ENCODE measurements around the gene CPD.

DNA sequence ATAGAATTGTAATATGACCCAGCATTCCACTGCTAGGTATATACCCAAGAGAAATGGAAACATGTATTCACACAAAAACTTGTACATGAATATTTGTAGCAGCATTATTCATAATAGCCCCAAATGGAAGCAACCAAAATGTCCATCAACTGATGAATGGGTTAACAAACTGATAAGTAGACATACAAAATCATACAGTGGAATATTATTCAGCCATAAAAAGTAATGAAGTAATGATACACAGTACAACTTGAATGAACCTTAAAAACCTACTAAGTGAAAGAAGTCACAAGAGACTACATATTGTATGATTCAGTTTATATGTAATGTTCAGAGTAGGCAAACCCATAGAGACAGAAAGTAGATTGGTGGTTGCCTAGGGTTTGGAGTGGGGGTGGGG, 58.0 kb downstream of the CPD start:
- TF ChIP-seq, protein P1, sequence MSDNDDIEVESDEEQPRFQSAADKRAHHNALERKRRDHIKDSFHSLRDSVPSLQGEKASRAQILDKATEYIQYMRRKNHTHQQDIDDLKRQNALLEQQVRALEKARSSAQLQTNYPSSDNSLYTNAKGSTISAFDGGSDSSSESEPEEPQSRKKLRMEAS (IDR thresholded peaks at IDR 0.05): no peak
- TF ChIP-seq, protein P2, sequence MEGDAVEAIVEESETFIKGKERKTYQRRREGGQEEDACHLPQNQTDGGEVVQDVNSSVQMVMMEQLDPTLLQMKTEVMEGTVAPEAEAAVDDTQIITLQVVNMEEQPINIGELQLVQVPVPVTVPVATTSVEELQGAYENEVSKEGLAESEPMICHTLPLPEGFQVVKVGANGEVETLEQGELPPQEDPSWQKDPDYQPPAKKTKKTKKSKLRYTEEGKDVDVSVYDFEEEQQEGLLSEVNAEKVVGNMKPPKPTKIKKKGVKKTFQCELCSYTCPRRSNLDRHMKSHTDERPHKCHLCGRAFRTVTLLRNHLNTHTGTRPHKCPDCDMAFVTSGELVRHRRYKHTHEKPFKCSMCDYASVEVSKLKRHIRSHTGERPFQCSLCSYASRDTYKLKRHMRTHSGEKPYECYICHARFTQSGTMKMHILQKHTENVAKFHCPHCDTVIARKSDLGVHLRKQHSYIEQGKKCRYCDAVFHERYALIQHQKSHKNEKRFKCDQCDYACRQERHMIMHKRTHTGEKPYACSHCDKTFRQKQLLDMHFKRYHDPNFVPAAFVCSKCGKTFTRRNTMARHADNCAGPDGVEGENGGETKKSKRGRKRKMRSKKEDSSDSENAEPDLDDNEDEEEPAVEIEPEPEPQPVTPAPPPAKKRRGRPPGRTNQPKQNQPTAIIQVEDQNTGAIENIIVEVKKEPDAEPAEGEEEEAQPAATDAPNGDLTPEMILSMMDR (IDR thresholded peaks at IDR 0.05; ENCODE audit: low read depth, low read length, missing input control): no peak
- TF ChIP-seq SP1 (IDR thresholded peaks at IDR 0.05): no peak
- TF ChIP-seq, protein P3, sequence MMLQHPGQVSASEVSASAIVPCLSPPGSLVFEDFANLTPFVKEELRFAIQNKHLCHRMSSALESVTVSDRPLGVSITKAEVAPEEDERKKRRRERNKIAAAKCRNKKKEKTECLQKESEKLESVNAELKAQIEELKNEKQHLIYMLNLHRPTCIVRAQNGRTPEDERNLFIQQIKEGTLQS (IDR thresholded peaks at IDR 0.05): no peak
- TF ChIP-seq TAF1 (conservative IDR thresholded peaks at IDR 0.05): no peak
- TF ChIP-seq HNF4G (IDR thresholded peaks at IDR 0.05): no peak
- TF ChIP-seq, protein P4, sequence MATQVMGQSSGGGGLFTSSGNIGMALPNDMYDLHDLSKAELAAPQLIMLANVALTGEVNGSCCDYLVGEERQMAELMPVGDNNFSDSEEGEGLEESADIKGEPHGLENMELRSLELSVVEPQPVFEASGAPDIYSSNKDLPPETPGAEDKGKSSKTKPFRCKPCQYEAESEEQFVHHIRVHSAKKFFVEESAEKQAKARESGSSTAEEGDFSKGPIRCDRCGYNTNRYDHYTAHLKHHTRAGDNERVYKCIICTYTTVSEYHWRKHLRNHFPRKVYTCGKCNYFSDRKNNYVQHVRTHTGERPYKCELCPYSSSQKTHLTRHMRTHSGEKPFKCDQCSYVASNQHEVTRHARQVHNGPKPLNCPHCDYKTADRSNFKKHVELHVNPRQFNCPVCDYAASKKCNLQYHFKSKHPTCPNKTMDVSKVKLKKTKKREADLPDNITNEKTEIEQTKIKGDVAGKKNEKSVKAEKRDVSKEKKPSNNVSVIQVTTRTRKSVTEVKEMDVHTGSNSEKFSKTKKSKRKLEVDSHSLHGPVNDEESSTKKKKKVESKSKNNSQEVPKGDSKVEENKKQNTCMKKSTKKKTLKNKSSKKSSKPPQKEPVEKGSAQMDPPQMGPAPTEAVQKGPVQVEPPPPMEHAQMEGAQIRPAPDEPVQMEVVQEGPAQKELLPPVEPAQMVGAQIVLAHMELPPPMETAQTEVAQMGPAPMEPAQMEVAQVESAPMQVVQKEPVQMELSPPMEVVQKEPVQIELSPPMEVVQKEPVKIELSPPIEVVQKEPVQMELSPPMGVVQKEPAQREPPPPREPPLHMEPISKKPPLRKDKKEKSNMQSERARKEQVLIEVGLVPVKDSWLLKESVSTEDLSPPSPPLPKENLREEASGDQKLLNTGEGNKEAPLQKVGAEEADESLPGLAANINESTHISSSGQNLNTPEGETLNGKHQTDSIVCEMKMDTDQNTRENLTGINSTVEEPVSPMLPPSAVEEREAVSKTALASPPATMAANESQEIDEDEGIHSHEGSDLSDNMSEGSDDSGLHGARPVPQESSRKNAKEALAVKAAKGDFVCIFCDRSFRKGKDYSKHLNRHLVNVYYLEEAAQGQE (IDR thresholded peaks at IDR 0.05): no peak
- TF ChIP-seq RXRA (IDR thresholded peaks at IDR 0.05): no peak
- TF ChIP-seq, protein P5, sequence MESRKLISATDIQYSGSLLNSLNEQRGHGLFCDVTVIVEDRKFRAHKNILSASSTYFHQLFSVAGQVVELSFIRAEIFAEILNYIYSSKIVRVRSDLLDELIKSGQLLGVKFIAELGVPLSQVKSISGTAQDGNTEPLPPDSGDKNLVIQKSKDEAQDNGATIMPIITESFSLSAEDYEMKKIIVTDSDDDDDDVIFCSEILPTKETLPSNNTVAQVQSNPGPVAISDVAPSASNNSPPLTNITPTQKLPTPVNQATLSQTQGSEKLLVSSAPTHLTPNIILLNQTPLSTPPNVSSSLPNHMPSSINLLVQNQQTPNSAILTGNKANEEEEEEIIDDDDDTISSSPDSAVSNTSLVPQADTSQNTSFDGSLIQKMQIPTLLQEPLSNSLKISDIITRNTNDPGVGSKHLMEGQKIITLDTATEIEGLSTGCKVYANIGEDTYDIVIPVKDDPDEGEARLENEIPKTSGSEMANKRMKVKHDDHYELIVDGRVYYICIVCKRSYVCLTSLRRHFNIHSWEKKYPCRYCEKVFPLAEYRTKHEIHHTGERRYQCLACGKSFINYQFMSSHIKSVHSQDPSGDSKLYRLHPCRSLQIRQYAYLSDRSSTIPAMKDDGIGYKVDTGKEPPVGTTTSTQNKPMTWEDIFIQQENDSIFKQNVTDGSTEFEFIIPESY (IDR thresholded peaks at IDR 0.05): no peak
- no peak for TF ChIP-seq YY1 (IDR thresholded peaks at IDR 0.05)
